Mucosa of descending colon (tissue), 3 donors: ENCODE data around the gene GPRC5B. TPM values are rescaled to one million over a fixed set of nuclear protein-coding genes. Genes with fewer than 3 reads are reported as not detected.

Source experiments
- ATAC-seq: fragments of 200-7000 bp; cut with Tn5 transposase; one replicate; pipeline ENCODE4 v1.9.1; 2020; ENCODE audit warnings: mild to moderate bottlenecking, moderate library complexity
- DNase-seq, 3 donors: peaks; one replicate each; pipeline ENCODE4 v3.0.0-alpha.2; 2020
- H3K36me3 ChIP-seq: fragments of 200-600 bp; one replicate; pipeline ENCODE4 v1.8.0; 2021; ENCODE audit warnings: low read depth, mild to moderate bottlenecking
- H3K4me1 ChIP-seq: fragments of 200-600 bp; one replicate; pipeline ENCODE4 v1.8.0; 2021; ENCODE audit warnings: low read depth, mild to moderate bottlenecking
- H3K4me3 ChIP-seq: fragments of 200-600 bp; one replicate; pipeline ENCODE4 v1.8.0; 2021; ENCODE audit warnings: mild to moderate bottlenecking
- H3K9me3 ChIP-seq: fragments of 200-600 bp; one replicate; pipeline ENCODE4 v1.8.0; 2021; ENCODE audit warnings: mild to moderate bottlenecking
- CTCF ChIP-seq: fragments of 200-600 bp; IDR thresholded peaks from one replicate; pipeline ENCODE4 v1.8.0; 2022; ENCODE audit warnings: antibody characterized with exemption, mild to moderate bottlenecking
- intact Hi-C, 2 donors: fragments of 100-400 bp; cut with DNase I in 1 of 2; cut with micrococcal nuclease in 1 of 2; formaldehyde crosslinking; loops; one replicate each; pipeline versions ENCODE4 v1.11.0 to v1.11.1; 2022; cut with DNase I, micrococcal nuclease
- total RNA-seq, 3 donors: library from RNA; stranded (reverse); fragmentation: NEBNext Ultra II Directional in 2 of 3; extraction: Animal tissue kit (Norgen Biotek cat#: 25700) in 2 of 3; gene quantifications; one replicate each; pipeline versions ENCODE4 v1.2.1 to v1.2.4, GENCODE V29; 2021 to 2023
- donor health status: DM: no; HTN: no; CAD: no; lungs with moderate emphysema.
- donor health status: DM: no; HTN: no; CAD: no.
- donor health status: DM: no; HTN: yes; CAD: no.

Gene GPRC5B
- total RNA-seq, 3 donors from 2014 or later: 2.8 to 14.6 (median 6.2) TPM

DNA sequence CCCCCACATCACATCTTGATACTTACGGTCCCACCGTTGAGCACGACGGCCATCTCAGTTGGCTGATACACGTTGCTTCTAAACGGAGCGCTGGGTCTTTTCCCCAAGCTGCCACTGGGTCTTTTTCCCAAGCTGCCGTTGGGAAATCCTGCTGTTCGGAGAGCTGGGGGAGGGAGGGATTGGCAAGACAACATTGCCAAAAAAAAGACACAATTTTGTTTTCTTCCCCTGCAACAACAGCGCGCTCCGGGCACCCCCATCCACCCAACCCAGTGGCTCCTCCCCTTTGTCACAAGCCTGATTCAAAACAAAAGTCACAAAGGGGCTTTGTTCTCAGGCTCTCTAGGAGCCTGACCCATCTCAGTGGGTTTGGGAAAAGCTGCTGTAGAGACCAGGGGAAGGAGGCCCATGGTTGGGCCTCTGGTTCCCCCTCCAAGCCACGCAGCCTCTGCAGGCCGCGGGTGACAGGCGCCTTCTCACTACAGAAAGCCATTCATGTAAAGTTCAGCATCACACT lies 22.8 kb downstream of the GPRC5B start:
- H3K36me3 ChIP-seq: no peaks in the 10 kb centered on the region
- ATAC-seq: no peak

DNA sequence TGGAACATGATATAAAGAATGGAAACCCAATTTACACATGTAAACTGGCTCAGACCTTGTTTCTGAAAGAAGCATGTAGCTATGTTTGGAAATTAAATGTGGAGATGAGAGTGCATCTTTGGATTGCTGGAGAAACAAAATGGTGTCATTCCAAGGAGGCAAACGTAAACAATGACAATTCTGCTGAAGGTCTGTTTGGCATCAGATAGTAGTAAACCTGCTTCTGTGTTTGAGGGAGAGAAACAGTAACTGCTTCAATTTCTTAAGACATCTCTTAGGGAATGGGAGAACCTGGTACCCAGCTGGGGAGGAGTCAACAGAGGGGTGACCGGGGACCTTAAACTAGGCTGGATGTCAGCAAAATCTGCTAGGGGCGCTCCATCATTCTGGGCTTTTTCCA lies 23.5 kb downstream of the GPRC5B start:
- DNase-seq (no peak), ATAC-seq (no peak)
- TF ChIP-seq CTCF: no peak
- H3K9me3 ChIP-seq: no peaks in the 10 kb centered on the region
- intact Hi-C loops: no loop called here
- H3K4me1 ChIP-seq: no peaks in the 10 kb centered on the region
- no peak overlapping the region for H3K4me3 ChIP-seq
- no peaks in the 10 kb centered on the region for H3K36me3 ChIP-seq

More for the DNA sequence above, 22.8 kb downstream of the GPRC5B start:
- Histone ChIP-seq H3K9me3 (no peaks in the 10 kb centered on the region), H3K4me3 (no peak overlapping the region), H3K4me1 (no peaks in the 10 kb centered on the region)
- no peak for TF ChIP-seq CTCF
- intact Hi-C loops: no loop called here
- DNase-seq: no peak

DNA sequence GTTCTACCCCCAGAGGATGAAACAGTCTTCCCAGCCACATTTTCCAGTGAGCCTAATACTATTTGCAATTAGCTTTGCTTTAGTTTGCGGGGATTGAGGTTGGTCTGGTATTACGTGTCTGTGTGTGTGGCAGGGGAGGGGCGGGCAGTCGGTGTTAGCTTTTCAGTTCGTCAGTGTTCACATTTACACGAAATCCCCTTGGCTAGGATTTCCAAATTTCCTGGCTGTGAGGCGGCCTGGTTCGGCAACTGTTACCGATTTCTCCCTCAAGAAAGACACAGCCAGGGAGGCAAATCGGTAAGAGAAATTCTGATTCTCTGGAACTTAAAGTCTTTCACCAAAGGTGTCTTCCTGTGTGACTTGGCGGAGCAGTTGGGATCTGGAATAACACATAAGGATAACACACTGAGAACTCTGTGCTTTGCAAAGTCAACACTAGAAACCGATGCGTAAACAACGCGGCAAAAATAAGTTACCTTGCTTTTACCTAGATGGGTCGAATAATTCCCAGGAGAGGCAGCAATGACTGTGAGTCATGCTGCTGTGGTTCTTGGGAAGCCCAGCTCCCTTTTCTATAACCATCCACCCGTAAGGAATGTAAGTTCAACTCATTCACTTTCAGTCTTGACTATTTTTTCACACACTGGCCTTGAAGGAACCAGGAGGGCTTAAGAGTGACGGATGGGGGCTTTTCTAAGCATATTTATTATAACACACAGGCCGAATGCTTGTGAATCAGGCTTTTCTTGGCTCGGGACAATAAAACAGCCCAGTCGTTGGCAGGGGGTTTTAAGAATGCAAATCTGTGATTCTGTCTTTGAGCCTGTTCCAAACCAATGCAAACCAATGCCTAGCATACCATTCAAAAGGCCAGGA lies 24.2 kb downstream of the GPRC5B start:
- no peak for DNase-seq
- no peak for TF ChIP-seq CTCF
- ATAC-seq: no peak

DNA sequence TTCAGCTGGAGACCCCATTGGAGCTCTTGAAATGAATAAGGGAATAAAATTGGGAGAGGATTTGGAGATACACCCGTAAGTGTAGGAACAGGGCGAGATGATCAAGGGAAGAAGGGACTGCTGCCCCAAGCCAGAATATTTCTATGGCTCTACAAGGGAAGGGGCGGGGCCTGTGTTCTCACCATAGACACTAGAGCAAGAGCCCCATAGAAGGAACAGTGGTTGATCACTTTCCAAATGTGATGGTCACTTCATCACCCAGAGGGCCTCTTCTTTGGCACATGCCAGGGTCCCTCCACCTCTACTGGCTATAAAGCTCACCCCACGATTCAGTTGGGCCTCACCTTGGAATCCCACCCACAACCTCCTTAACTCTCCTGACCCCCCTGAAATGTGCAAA lies 25.0 kb downstream of the GPRC5B start:
- Histone ChIP-seq H3K4me1 (no peaks in the 10 kb centered on the region), H3K4me3 (no peak overlapping the region), H3K36me3 (no peaks in the 10 kb centered on the region), H3K9me3 (no peaks in the 10 kb centered on the region)
- ATAC-seq: no peak
- DNase-seq: no peak
- intact Hi-C loops: no loop called here
- no peak for TF ChIP-seq CTCF

More for the DNA sequence above, 24.2 kb downstream of the GPRC5B start:
- intact Hi-C loops: no loop called here
- Histone ChIP-seq H3K36me3 (no peaks in the 10 kb centered on the region), H3K9me3 (no peaks in the 10 kb centered on the region), H3K4me3 (no peak overlapping the region), H3K4me1 (no peaks in the 10 kb centered on the region)

DNA sequence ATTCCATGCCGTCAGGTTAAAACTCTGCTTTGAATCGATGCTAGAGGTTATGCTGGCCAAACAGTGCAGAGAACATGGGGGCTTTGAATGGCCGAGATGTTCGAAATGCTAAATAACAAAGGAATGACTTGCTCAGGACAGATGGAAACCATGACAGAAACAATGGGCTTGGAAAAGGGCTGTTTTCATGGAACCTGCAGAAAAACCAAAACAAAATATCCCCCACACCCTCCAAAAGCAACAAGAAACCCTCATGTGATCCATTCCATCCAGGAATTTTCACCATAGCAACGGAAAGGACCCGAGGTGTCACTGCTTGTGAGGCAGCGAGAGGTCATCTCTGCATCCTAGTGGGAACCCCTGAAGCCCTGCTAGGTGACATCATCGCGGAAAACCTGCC lies 25.5 kb downstream of the GPRC5B start:
- no peaks in the 10 kb centered on the region for H3K9me3 ChIP-seq
- H3K4me3 ChIP-seq: no peak overlapping the region
- DNase-seq (no peak), ATAC-seq (no peak)
- TF ChIP-seq CTCF: no peak
- intact Hi-C loops: no loop called here
- no peaks in the 10 kb centered on the region for H3K36me3 ChIP-seq
- H3K4me1 ChIP-seq: no peaks in the 10 kb centered on the region
